K562 (cell line): ENCODE data around the gene UBE2QL1.

Experiments used
- ATF7 ChIP-seq: fragments of 450-650 bp; IDR thresholded peaks from 2 replicates; pipeline ENCODE4 v1.7.1; 2014; ENCODE audit warnings: mild to moderate bottlenecking, moderate library complexity
- EHMT2 ChIP-seq: fragments of 450-650 bp; IDR thresholded peaks from 2 replicates; pipeline ENCODE4 v1.6.1; 2018; ENCODE audit warnings: antibody characterized with exemption
- EP300 ChIP-seq: IDR thresholded peaks from 2 replicates; pipeline ENCODE4 v1.6.1; 2012; ENCODE audit warnings: low read length, improper control_type of control experiment
- FOXJ3 ChIP-seq: sonication (generic); formaldehyde crosslinking; IDR thresholded peaks from 2 replicates; pipeline ENCODE4 v1.4.0; 2020; ENCODE audit warnings: mild to moderate bottlenecking, missing genetic modification reagents
- HNRNPH1 ChIP-seq: fragments of 200-400 bp; formaldehyde crosslinking; optimal IDR thresholded peaks from 2 replicates; pipeline ENCODE3; 2017; ENCODE audit warnings: low read depth, mild to moderate bottlenecking, low read length, moderate library complexity
- HNRNPUL1 ChIP-seq: fragments of 200-400 bp; formaldehyde crosslinking; IDR thresholded peaks from 2 replicates; pipeline ENCODE4 v1.6.1; 2017; ENCODE audit warnings: low read length
- MAX ChIP-seq: sonication (generic); formaldehyde crosslinking; IDR thresholded peaks from 2 replicates; pipeline ENCODE4 v1.9.0; 2022; ENCODE audit warnings: mild to moderate bottlenecking, missing genetic modification reagents
- MAZ ChIP-seq, 2 experiments: fragments of 450-650 bp in 1 of 2; sonication (generic) in 1 of 2; formaldehyde crosslinking; IDR thresholded peaks in 1 of 2; conservative IDR thresholded peaks in 1 of 2; 2 replicates each; pipeline versions ENCODE4 v1.4.0 to v1.5.0; 2020; ENCODE audit warnings: mild to moderate bottlenecking in 1 of 2, missing genetic modification reagents in 1 of 2
- NRF1 ChIP-seq, 2 experiments: fragments of 450-650 bp; IDR thresholded peaks in 1 of 2; conservative IDR thresholded peaks in 1 of 2; 2 replicates each; pipeline ENCODE4 v1.6.1; 2014; ENCODE audit warnings: mild to moderate bottlenecking in 2 of 2
- POLR2A ChIP-seq: fragments of 450-650 bp; conservative IDR thresholded peaks from 2 replicates; pipeline ENCODE4 v1.6.1; 2016
- RAD51 ChIP-seq: fragments of 450-650 bp; IDR thresholded peaks from 2 replicates; pipeline ENCODE4 v1.7.1; 2016; ENCODE audit warnings: low read depth, mild to moderate bottlenecking, borderline replicate concordance
- REST ChIP-seq, 2 experiments: fragments of 450-650 bp; formaldehyde crosslinking in 1 of 2; IDR thresholded peaks; 2 replicates each; pipeline versions ENCODE4 v1.4.0 to v1.6.1; 2014 to 2020; ENCODE audit warnings: mild to moderate bottlenecking in 2 of 2, borderline replicate concordance in 1 of 2, low read depth in 1 of 2
- STAT6 ChIP-seq: sonication (generic); formaldehyde crosslinking; IDR thresholded peaks from 2 replicates; pipeline ENCODE4 v1.8.1; 2023; ENCODE audit warnings: mild to moderate bottlenecking, missing genetic modification reagents
- ZNF444 ChIP-seq: fragments of 250-450 bp; sonication (Bioruptor Pico); IDR thresholded peaks from 2 replicates; pipeline ENCODE4 v1.4.0; 2020; ENCODE audit warnings: mild to moderate bottlenecking, moderate library complexity

GRCh38 chr5:6449465-6450158 lies 953 bp downstream of the UBE2QL1 start:
- TF ChIP-seq ATF7 (no peak), HNRNPUL1 (no peak), STAT6 (CRISPR knock-in tag) (no peak), MAX (no peak), POLR2A (no peak), ZNF444 (no peak), EP300 (no peak), HNRNPH1 (no peak), RAD51 (no peak), REST (IDR thresholded peaks at IDR 0.05; ENCODE audit: borderline replicate concordance) (no peak), REST (CRISPR knock-in tag; IDR thresholded peaks at IDR 0.05; ENCODE audit: low read depth) (no peak), MAZ (CRISPR knock-in tag; conservative IDR thresholded peaks at IDR 0.05 in 1 of 2, IDR thresholded peaks at IDR 0.05 in 1 of 2) (no peak), FOXJ3 (CRISPR knock-in tag) (no peak), EHMT2 (no peak), NRF1 (conservative IDR thresholded peaks at IDR 0.05 in 1 of 2, IDR thresholded peaks at IDR 0.05 in 1 of 2) (no peak)
